HepG2 (cell line): Measurements from ENCODE around the gene CASKIN2. TPM values are rescaled to one million over a fixed set of nuclear protein-coding genes. Genes with fewer than 3 reads are reported as not detected.

ENCODE experiments used
- AGO1 ChIP-seq: fragments of 200-400 bp; formaldehyde crosslinking; IDR thresholded peaks from 2 replicates; pipeline ENCODE4 v1.6.1; 2017; ENCODE audit warnings: mild to moderate bottlenecking, low read depth, low read length, moderate library complexity; ENCODE audit not compliant: poor library complexity, severe bottlenecking
- ATF7 ChIP-seq, 2 experiments: fragments of 450-650 bp in 1 of 2; sonication (generic) in 1 of 2; formaldehyde crosslinking in 1 of 2; IDR thresholded peaks; 2 replicates each; pipeline versions ENCODE4 v1.4.0 to v1.6.1; 2016 to 2020; ENCODE audit warnings: antibody characterized with exemption in 1 of 2, mild to moderate bottlenecking in 1 of 2, missing genetic modification reagents in 1 of 2
- CBX2 ChIP-seq, 2 experiments: fragments of 200-600 bp in 1 of 2; sonication (generic); formaldehyde crosslinking in 1 of 2; IDR thresholded peaks; 2 replicates each; pipeline versions ENCODE4 v1.7.0 to v1.8.1; 2018 to 2022; ENCODE audit warnings: low read depth in 2 of 2, low read length in 1 of 2, mild to moderate bottlenecking in 1 of 2, missing genetic modification reagents in 1 of 2
- CC2D1A ChIP-seq: sonication (generic); formaldehyde crosslinking; IDR thresholded peaks from 2 replicates; pipeline ENCODE4 v1.8.1; 2023; ENCODE audit warnings: mild to moderate bottlenecking, missing genetic modification reagents
- CREM ChIP-seq, 2 experiments: sonication (generic) in 1 of 2; formaldehyde crosslinking in 1 of 2; IDR thresholded peaks; 2 replicates each; pipeline versions ENCODE4 v1.4.0 to v1.6.1; 2016 to 2020; ENCODE audit warnings: antibody characterized with exemption in 1 of 2, mild to moderate bottlenecking in 1 of 2, missing genetic modification reagents in 1 of 2
- ELF3 ChIP-seq: IDR thresholded peaks from 2 replicates; pipeline ENCODE4 v1.6.1; 2016; ENCODE audit warnings: missing genetic modification reagents, missing compliant biosample characterization
- FOXA3 ChIP-seq: IDR thresholded peaks from 2 replicates; pipeline ENCODE4 v1.6.1; 2016; ENCODE audit warnings: missing genetic modification reagents, missing compliant biosample characterization
- MIER3 ChIP-seq: IDR thresholded peaks from 2 replicates; pipeline ENCODE4 v1.6.1; 2016; ENCODE audit warnings: missing compliant biosample characterization, borderline replicate concordance
- PRDM10 ChIP-seq: sonication (generic); formaldehyde crosslinking; IDR thresholded peaks from 2 replicates; pipeline ENCODE4 v1.4.0; 2020; ENCODE audit warnings: low read depth, missing genetic modification reagents
- PREB ChIP-seq: sonication (generic); formaldehyde crosslinking; IDR thresholded peaks from 2 replicates; pipeline ENCODE4 v1.4.0; 2020; ENCODE audit warnings: missing genetic modification reagents
- RBAK ChIP-seq: sonication (generic); formaldehyde crosslinking; IDR thresholded peaks from 2 replicates; pipeline ENCODE4 v1.5.1; 2020; ENCODE audit warnings: mild to moderate bottlenecking, missing genetic modification reagents
- RFXAP ChIP-seq: sonication (generic); formaldehyde crosslinking; IDR thresholded peaks from 2 replicates; pipeline ENCODE4 v1.4.0; 2020; ENCODE audit warnings: missing genetic modification reagents, borderline replicate concordance
- RXRB ChIP-seq: IDR thresholded peaks from 2 replicates; pipeline ENCODE4 v1.6.1; 2016; ENCODE audit warnings: borderline replicate concordance, missing genetic modification reagents, missing compliant biosample characterization
- TRIM22 ChIP-seq: fragments of 450-650 bp; IDR thresholded peaks from 2 replicates; pipeline ENCODE4 v1.6.1; 2017
- YEATS4 ChIP-seq: sonication (generic); formaldehyde crosslinking; IDR thresholded peaks from 2 replicates; pipeline ENCODE4 v1.4.0; 2020; ENCODE audit warnings: missing genetic modification reagents, borderline replicate concordance
- ZNF121 ChIP-seq: sonication (generic); formaldehyde crosslinking; IDR thresholded peaks from 2 replicates; pipeline ENCODE4 v1.5.0; 2020; ENCODE audit warnings: mild to moderate bottlenecking, missing genetic modification reagents
- ZNF350 ChIP-seq: sonication (generic); formaldehyde crosslinking; IDR thresholded peaks from 2 replicates; pipeline ENCODE4 v1.4.0; 2020; ENCODE audit warnings: mild to moderate bottlenecking, low read depth, missing genetic modification reagents, borderline replicate concordance
- ZNF431 ChIP-seq: sonication (generic); formaldehyde crosslinking; IDR thresholded peaks from 2 replicates; pipeline ENCODE4 v1.9.0; 2022; ENCODE audit warnings: missing genetic modification reagents, low read depth, mild to moderate bottlenecking, borderline replicate concordance
- ZNF510 ChIP-seq: sonication (generic); formaldehyde crosslinking; IDR thresholded peaks from 2 replicates; pipeline ENCODE4 v1.4.0; 2020; ENCODE audit warnings: low read depth, mild to moderate bottlenecking, missing genetic modification reagents
- ZNF772 ChIP-seq: sonication (generic); formaldehyde crosslinking; IDR thresholded peaks from 2 replicates; pipeline ENCODE4 v1.5.0; 2020; ENCODE audit warnings: mild to moderate bottlenecking, missing genetic modification reagents
- ZNF776 ChIP-seq: sonication (generic); formaldehyde crosslinking; IDR thresholded peaks from 2 replicates; pipeline ENCODE4 v1.4.0; 2020; ENCODE audit warnings: mild to moderate bottlenecking, missing genetic modification reagents
- ZSCAN30 ChIP-seq: sonication (generic); formaldehyde crosslinking; IDR thresholded peaks from 2 replicates; pipeline ENCODE4 v1.5.0; 2020; ENCODE audit warnings: mild to moderate bottlenecking, missing genetic modification reagents
- polyA plus RNA-seq, 8 experiments: library from polyadenylated mRNA; depleted of rRNA in 3 of 8; stranded (reverse) in 7 of 8; unstranded in 1 of 8; fragments of >200 nt; fragmentation: Illumina TruSeq in 4 of 8; extraction: Trizol in 4 of 8; gene quantifications; 2 replicates each; pipeline versions ENCODE4 v1.2.1 to v1.2.3, GENCODE V29; 2011 to 2016; ENCODE audit warnings: low read depth in 4 of 8, missing spikeins in 1 of 8, mixed read lengths in 1 of 8; ENCODE audit not compliant: insufficient read depth in 1 of 8
- total RNA-seq, 5 experiments: library from RNA; depleted of rRNA; stranded (reverse); fragments of >200 nt; fragmentation: Illumina TruSeq; extraction: Trizol; gene quantifications; 2 replicates each; pipeline ENCODE4 v1.2.3, GENCODE V29; 2016; ENCODE audit warnings: low read depth in 1 of 5

The CASKIN2 gene
- total and polyA plus RNA-seq, 2 of the 13 experiments (the other 11 are each of a cell fraction or from before 2014, with no cell fraction given): 5.2 to 7.8 TPM

GRCh38 chr17:75515496-75516254 is at the start of gene CASKIN2 (continued):
- TF ChIP-seq ZNF510: peak; percentile 98
- TF ChIP-seq CC2D1A (CRISPR knock-in tag): 0 out of 2 replicates have a peak, but pooled peaks have one; percentile 73
- 0 out of 2 replicates have a peak, but pooled peaks have one; percentile 19 for TF ChIP-seq RBAK (CRISPR knock-in tag)
- TF ChIP-seq ATF7 (IDR thresholded peaks at IDR 0.05): no peak
- TF ChIP-seq ATF7 (CRISPR knock-in tag; IDR thresholded peaks at IDR 0.05): peak; percentile 71; the same call in 1 of the 2 replicates
- peak; percentile 99 for TF ChIP-seq ZNF772 (CRISPR knock-in tag)
- peak; percentile 69; the same call in 1 of the 2 replicates for TF ChIP-seq YEATS4 (CRISPR knock-in tag)
- no peak for TF ChIP-seq TRIM22
- TF ChIP-seq RFXAP (CRISPR knock-in tag): no peak; the same call in 1 of the 2 replicates
- peak; percentile 38; the same call in 1 of the 2 replicates for TF ChIP-seq MIER3 (CRISPR knock-in tag)
- peak; percentile 87 for TF ChIP-seq ZNF350
- peak; percentile 57; the same call in 1 of the 2 replicates for TF ChIP-seq FOXA3
- TF ChIP-seq AGO1: peak; percentile 84
- no peak; the same call in 1 of the 2 replicates for TF ChIP-seq ZNF121
- TF ChIP-seq RXRB: peak; percentile 81
- peak; percentile 95 for TF ChIP-seq PREB
- TF ChIP-seq ELF3 (CRISPR knock-in tag): 0 out of 2 replicates have a peak, but pooled peaks have one; percentile 8
- TF ChIP-seq ZSCAN30: peak; percentile 98; the same call in 1 of the 2 replicates
- no peak for TF ChIP-seq CBX2 (IDR thresholded peaks at IDR 0.05; ENCODE audit: low read depth, low read length)
- no peak; the same call in 1 of the 2 replicates for TF ChIP-seq CBX2 (CRISPR knock-in tag; IDR thresholded peaks at IDR 0.05; ENCODE audit: low read depth)
- peak; percentile 95 for TF ChIP-seq ZNF431 (CRISPR knock-in tag)
- TF ChIP-seq ZNF776 (CRISPR knock-in tag): peak; percentile 99; the same call in 1 of the 2 replicates
- TF ChIP-seq CREM (IDR thresholded peaks at IDR 0.05): no peak
- TF ChIP-seq CREM (CRISPR knock-in tag; IDR thresholded peaks at IDR 0.05): peak; percentile 39; the same call in 1 of the 2 replicates
- no peak for TF ChIP-seq PRDM10 (CRISPR knock-in tag)
